Measurements from ENCODE around the gene ARL15. TPM values are rescaled to one million over a fixed set of nuclear protein-coding genes. Genes with fewer than 3 reads are reported as not detected.

ARL15 gene
- total and polyA plus RNA-seq, 5 donors from 2014 or later: 16.5 to 27.7 (median 19.1) TPM

DNA sequence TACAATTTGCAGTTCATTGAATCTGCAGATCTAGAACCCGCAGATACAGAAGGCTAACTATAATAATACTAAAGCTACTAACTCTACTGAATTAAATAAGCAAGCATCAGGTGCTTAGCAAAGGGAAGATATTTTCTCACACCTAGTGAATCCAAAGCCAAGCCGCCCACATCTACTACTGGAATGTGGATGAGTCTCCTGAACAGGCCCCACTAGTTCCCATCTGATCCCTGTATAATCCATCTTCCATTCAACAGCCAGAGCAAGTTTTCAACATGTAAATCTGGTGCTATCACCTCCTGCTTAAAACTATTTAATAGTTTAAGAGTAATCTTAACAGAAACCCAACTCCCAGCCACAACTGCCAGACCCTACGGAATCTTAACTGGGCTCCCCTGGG is 18.9 kb downstream of the ARL15 start:
- no peaks in the 10 kb centered on the region for H3K27me3 ChIP-seq (ENCODE audit: control insufficient read depth, insufficient read depth, low read length)
- H3K27me3 Mint-ChIP-seq: no peaks in the 10 kb centered on the region
- H3K36me3 ChIP-seq (ENCODE audit: control insufficient read depth, insufficient read depth, low read length): peaks cover 2% of the 10 kb centered on the region
- H3K27ac ChIP-seq (ENCODE audit: insufficient read depth, low read length, poor library complexity, severe bottlenecking): no peak overlapping the region
- H3K4me3 Mint-ChIP-seq: no peak overlapping the region
- H3K4me1 ChIP-seq (ENCODE audit: control insufficient read depth, insufficient read depth, low read length, poor library complexity, severe bottlenecking): no peaks in the 10 kb centered on the region
- peaks cover 15 to 53% (median 34%) of the 10 kb centered on the region in 4 donors for H3K4me1 Mint-ChIP-seq
- ATAC-seq (ENCODE audit: low read depth in 2 of 2): no peak
- peaks cover 4% of the 10 kb centered on the region for H3K36me3 Mint-ChIP-seq
- no peak overlapping the region for H3K27ac Mint-ChIP-seq
- no peak for DNase-seq
- H3K9me3 ChIP-seq (ENCODE audit: control insufficient read depth in 2 of 2, low read length in 2 of 2): peaks cover 5 to 10% of the 10 kb centered on the region in 2 experiments
- H3K4me3 ChIP-seq (ENCODE audit: low read depth, low read length): no peak overlapping the region
- peaks cover 0 to 3% (median 1%) of the 10 kb centered on the region in 7 donors for H3K9me3 Mint-ChIP-seq

DNA sequence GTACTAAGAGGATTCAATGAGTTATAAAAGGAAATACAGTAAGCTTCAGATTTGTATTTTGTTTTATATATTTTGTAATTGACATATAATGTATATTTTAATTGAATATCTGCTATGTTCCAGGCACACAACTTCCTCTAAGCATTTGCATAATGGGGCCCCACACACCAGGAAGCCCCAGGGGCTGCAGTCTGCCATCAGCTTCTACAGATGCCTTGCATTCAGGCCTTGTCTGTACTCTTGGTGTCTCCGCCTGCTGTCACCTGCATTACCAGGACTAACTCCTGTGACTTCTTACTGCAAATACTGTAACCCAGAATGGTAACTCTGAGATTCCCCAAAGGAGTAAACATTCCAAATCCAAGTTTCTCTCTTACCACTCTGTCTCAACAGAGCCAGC is 20.6 kb downstream of the ARL15 start:
- H3K4me1 ChIP-seq (ENCODE audit: control insufficient read depth, insufficient read depth, low read length, poor library complexity, severe bottlenecking): no peaks in the 10 kb centered on the region
- Mint-ChIP-seq H3K4me3 (no peak overlapping the region), H3K27ac (no peak overlapping the region), H3K4me1 (peaks cover 14 to 45% (median 23%) of the 10 kb centered on the region in 4 donors), H3K9me3 (peaks cover 0 to 8% (median 1%) of the 10 kb centered on the region in 7 donors), H3K27me3 (no peaks in the 10 kb centered on the region), H3K36me3 (peaks cover 9% of the 10 kb centered on the region)
- H3K9me3 ChIP-seq (ENCODE audit: control insufficient read depth in 2 of 2, low read length in 2 of 2): peaks cover 5 to 14% of the 10 kb centered on the region in 2 experiments
- no peaks in the 10 kb centered on the region for H3K27me3 ChIP-seq (ENCODE audit: control insufficient read depth, insufficient read depth, low read length)
- ATAC-seq (ENCODE audit: low read depth in 2 of 2): no peak
- DNase-seq: no peak
- peaks cover 2% of the 10 kb centered on the region for H3K36me3 ChIP-seq (ENCODE audit: control insufficient read depth, insufficient read depth, low read length)
- H3K27ac ChIP-seq (ENCODE audit: insufficient read depth, low read length, poor library complexity, severe bottlenecking): no peak overlapping the region
- H3K4me3 ChIP-seq (ENCODE audit: low read depth, low read length): no peak overlapping the region

DNA sequence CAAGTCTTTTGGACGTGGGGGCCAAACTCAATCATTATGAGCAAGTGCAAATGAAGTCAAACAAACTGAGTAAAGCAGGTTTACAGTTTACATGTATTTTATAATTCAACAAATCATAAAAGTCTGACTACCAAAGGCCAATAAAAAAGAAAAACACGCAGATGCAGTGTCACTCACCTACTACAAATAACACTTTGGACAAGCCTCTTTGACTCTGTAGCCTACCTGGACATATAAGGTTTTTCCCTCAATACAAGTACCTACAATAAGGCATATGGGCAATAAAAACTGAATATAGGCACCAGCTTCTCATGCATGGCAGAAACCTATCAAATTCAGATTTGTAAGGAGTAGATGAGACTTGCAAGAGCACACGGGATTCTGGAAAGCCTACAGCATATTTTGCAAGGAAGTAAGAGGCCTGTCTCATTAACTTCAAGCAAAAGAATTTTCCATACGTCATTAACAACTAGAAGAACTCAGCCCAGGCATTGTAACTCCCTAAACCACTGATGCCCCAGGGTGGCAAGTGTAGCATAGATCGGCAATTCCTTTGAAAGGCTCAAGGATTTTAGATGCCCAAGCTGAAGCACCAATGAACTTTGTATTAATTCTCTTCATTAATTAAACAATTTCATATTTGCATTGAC is 21.7 kb downstream of the ARL15 start:
- Mint-ChIP-seq H3K4me3 (no peak overlapping the region), H3K9me3 (peaks cover 0 to 8% (median 1%) of the 10 kb centered on the region in 7 donors), H3K27me3 (no peaks in the 10 kb centered on the region), H3K4me1 (peaks cover 13 to 42% (median 18%) of the 10 kb centered on the region in 4 donors), H3K36me3 (peaks cover 10% of the 10 kb centered on the region), H3K27ac (no peak overlapping the region)
- H3K4me3 ChIP-seq (ENCODE audit: low read depth, low read length): no peak overlapping the region
- DNase-seq: no peak
- H3K36me3 ChIP-seq (ENCODE audit: control insufficient read depth, insufficient read depth, low read length): peaks cover 2% of the 10 kb centered on the region
- H3K27me3 ChIP-seq (ENCODE audit: control insufficient read depth, insufficient read depth, low read length): no peaks in the 10 kb centered on the region
- H3K9me3 ChIP-seq (ENCODE audit: control insufficient read depth in 2 of 2, low read length in 2 of 2): peaks cover 5 to 14% of the 10 kb centered on the region in 2 experiments
- ATAC-seq (ENCODE audit: low read depth in 2 of 2): no peak
- H3K27ac ChIP-seq (ENCODE audit: insufficient read depth, low read length, poor library complexity, severe bottlenecking): no peak overlapping the region
- H3K4me1 ChIP-seq (ENCODE audit: control insufficient read depth, insufficient read depth, low read length, poor library complexity, severe bottlenecking): no peaks in the 10 kb centered on the region

DNA sequence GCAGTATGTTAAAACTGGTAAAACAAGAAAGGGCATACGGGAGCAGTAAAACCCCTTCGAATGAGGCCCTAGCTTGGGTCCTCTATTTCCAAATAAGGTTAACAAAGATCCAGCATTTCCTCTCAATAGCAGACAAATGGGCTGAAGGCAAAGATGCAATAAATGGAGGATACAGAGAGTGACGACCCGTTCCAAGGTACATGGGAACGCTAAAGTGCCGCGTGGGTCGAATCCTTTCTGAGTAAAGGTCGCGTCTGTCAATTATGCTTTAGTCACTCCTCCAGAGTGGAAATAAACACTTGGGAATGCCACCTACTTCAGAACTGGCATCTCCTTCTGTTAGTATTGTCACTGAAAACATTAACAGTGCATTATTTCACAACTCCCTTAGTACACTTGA is 24.7 kb downstream of the ARL15 start:
- Mint-ChIP-seq H3K4me3 (no peak overlapping the region), H3K27ac (no peak overlapping the region), H3K36me3 (peaks cover 23% of the 10 kb centered on the region), H3K27me3 (no peaks in the 10 kb centered on the region), H3K9me3 (peaks cover 0 to 9% (median 0%) of the 10 kb centered on the region in 7 donors), H3K4me1 (peaks cover 6 to 31% (median 14%) of the 10 kb centered on the region in 4 donors)
- ATAC-seq (ENCODE audit: low read depth in 2 of 2): no peak
- H3K9me3 ChIP-seq (ENCODE audit: control insufficient read depth in 2 of 2, low read length in 2 of 2): peaks cover 5 to 14% of the 10 kb centered on the region in 2 experiments
- H3K4me3 ChIP-seq (ENCODE audit: low read depth, low read length): no peak overlapping the region
- no peak overlapping the region for H3K27ac ChIP-seq (ENCODE audit: insufficient read depth, low read length, poor library complexity, severe bottlenecking)
- no peaks in the 10 kb centered on the region for H3K27me3 ChIP-seq (ENCODE audit: control insufficient read depth, insufficient read depth, low read length)
- H3K4me1 ChIP-seq (ENCODE audit: control insufficient read depth, insufficient read depth, low read length, poor library complexity, severe bottlenecking): no peaks in the 10 kb centered on the region
- DNase-seq: no peak
- H3K36me3 ChIP-seq (ENCODE audit: control insufficient read depth, insufficient read depth, low read length): peaks cover 2% of the 10 kb centered on the region

DNA sequence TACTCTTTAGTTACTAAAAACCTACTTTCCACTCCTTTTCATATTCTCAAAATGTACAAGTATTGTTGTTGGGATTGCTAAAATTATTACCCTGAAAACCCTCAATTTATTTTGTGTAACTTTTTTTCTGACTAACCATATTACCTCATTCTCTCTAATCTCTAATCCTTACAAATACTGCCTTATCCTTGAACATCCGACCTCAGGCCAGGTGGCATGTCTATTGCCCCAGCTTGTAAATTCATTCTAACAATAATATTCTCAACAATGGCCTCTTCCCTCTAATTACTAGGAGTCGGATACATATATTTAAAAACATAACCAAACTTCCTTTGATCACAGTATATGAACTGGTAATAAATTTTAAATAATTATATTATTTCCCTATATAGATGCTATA is 25.8 kb downstream of the ARL15 start:
- Mint-ChIP-seq H3K9me3 (peaks cover 0 to 11% (median 3%) of the 10 kb centered on the region in 7 donors), H3K36me3 (peaks cover 28% of the 10 kb centered on the region), H3K4me1 (peaks cover 6 to 28% (median 11%) of the 10 kb centered on the region in 4 donors), H3K4me3 (no peak overlapping the region), H3K27me3 (no peaks in the 10 kb centered on the region), H3K27ac (no peak overlapping the region)
- H3K27ac ChIP-seq (ENCODE audit: insufficient read depth, low read length, poor library complexity, severe bottlenecking): no peak overlapping the region
- H3K4me3 ChIP-seq (ENCODE audit: low read depth, low read length): no peak overlapping the region
- ATAC-seq (ENCODE audit: low read depth in 2 of 2) (no peak), DNase-seq (no peak)
- H3K9me3 ChIP-seq (ENCODE audit: control insufficient read depth in 2 of 2, low read length in 2 of 2): peaks cover 5 to 14% of the 10 kb centered on the region in 2 experiments
- H3K36me3 ChIP-seq (ENCODE audit: control insufficient read depth, insufficient read depth, low read length): peaks cover 8% of the 10 kb centered on the region
- H3K27me3 ChIP-seq (ENCODE audit: control insufficient read depth, insufficient read depth, low read length): no peaks in the 10 kb centered on the region
- no peaks in the 10 kb centered on the region for H3K4me1 ChIP-seq (ENCODE audit: control insufficient read depth, insufficient read depth, low read length, poor library complexity, severe bottlenecking)

DNA sequence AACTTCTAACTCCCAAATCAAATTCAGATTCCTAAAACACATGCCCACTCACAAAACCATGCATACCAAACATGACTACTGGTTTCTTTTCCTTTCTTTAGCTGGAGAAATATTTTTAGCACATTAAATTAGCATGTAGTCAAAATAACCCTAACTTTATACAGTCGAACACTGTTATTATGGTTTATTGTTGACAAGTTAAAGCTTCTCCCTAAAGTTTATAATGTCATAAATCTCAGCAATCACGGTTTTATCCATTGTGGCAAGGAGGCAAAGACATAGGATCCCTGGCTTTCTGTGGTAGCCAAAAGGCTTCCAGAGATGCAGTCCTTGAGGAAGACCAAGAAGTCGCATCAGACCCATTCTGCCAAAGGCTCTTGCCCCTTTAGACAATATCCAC is 27.5 kb downstream of the ARL15 start:
- no peaks in the 10 kb centered on the region for H3K27me3 ChIP-seq (ENCODE audit: control insufficient read depth, insufficient read depth, low read length)
- DNase-seq (no peak), ATAC-seq (ENCODE audit: low read depth in 2 of 2) (no peak)
- peaks cover 6% of the 10 kb centered on the region for H3K36me3 ChIP-seq (ENCODE audit: control insufficient read depth, insufficient read depth, low read length)
- H3K4me3 Mint-ChIP-seq: no peak overlapping the region
- peaks cover 0 to 10% (median 3%) of the 10 kb centered on the region in 7 donors for H3K9me3 Mint-ChIP-seq
- no peaks in the 10 kb centered on the region for H3K27me3 Mint-ChIP-seq
- no peaks in the 10 kb centered on the region for H3K4me1 ChIP-seq (ENCODE audit: control insufficient read depth, insufficient read depth, low read length, poor library complexity, severe bottlenecking)
- peaks cover 40% of the 10 kb centered on the region for H3K36me3 Mint-ChIP-seq
- no peak overlapping the region for H3K27ac ChIP-seq (ENCODE audit: insufficient read depth, low read length, poor library complexity, severe bottlenecking)
- peaks cover 5 to 9% of the 10 kb centered on the region in 2 experiments for H3K9me3 ChIP-seq (ENCODE audit: control insufficient read depth in 2 of 2, low read length in 2 of 2)
- H3K4me1 Mint-ChIP-seq: peaks cover 11 to 28% (median 21%) of the 10 kb centered on the region in 4 donors
- no peak overlapping the region for H3K4me3 ChIP-seq (ENCODE audit: low read depth, low read length)
- no peak overlapping the region for H3K27ac Mint-ChIP-seq

DNA sequence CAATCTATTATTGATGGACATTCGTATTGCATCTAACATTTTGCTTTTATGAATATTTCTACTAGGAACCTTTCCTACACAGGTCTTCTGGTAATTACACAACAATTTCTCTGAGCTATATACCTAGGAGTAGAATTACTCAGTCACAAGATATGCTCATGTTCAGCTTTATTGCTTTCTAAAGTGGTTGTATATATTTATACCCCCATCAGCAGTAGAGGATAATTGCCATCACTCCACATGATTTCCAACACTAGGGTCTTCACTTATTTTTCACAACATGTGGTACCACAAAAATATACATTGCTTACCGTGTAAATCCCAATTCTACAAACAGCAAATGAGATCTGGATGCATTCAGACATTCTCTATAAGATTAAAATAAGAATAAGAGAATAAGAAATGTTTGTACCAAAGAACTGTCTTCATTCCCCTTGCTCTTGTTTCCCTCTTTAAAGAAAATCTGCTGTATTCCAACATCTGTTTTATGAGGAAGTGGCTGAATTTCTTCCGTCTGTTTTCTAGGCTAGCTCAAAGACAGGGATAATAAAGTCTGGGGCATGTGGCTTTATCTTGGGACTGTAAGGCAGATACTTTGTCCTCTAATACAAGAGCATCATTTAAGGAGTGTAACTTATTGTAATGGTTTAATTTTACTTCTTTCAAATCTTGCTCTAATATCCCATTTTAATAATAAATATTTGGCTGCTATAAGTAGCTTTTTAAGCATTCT is 28.2 kb downstream of the ARL15 start:
- Mint-ChIP-seq H3K27me3 (no peaks in the 10 kb centered on the region), H3K4me3 (no peak overlapping the region), H3K36me3 (peaks cover 42% of the 10 kb centered on the region), H3K4me1 (peaks cover 8 to 27% (median 22%) of the 10 kb centered on the region in 4 donors), H3K9me3 (peaks cover 0 to 9% (median 3%) of the 10 kb centered on the region in 7 donors), H3K27ac (no peak overlapping the region)
- Histone ChIP-seq H3K4me1 (ENCODE audit: control insufficient read depth, insufficient read depth, low read length, poor library complexity, severe bottlenecking) (no peaks in the 10 kb centered on the region), H3K9me3 (ENCODE audit: control insufficient read depth in 2 of 2, low read length in 2 of 2) (peaks cover 0 to 5% of the 10 kb centered on the region in 2 experiments), H3K27me3 (ENCODE audit: control insufficient read depth, insufficient read depth, low read length) (no peaks in the 10 kb centered on the region), H3K27ac (ENCODE audit: insufficient read depth, low read length, poor library complexity, severe bottlenecking) (no peak overlapping the region), H3K36me3 (ENCODE audit: control insufficient read depth, insufficient read depth, low read length) (peaks cover 6% of the 10 kb centered on the region), H3K4me3 (ENCODE audit: low read depth, low read length) (no peak overlapping the region)
- DNase-seq: no peak
- no peak for ATAC-seq (ENCODE audit: low read depth in 2 of 2)
